HG03520 (cell line): Measurements from ENCODE around the gene WSB2.
A peak's percentile ranks its signal among the peaks of the same experiment; 100 is the strongest.
"Not testable (repeated sequence)": the region's sequence is repeated elsewhere in the genome, so short reads cannot be mapped to it uniquely, and the experiment has no call there.

ENCODE experiments used
- ATAC-seq: cut with Tn5 transposase; IDR thresholded peaks from one replicate; pipeline ENCODE4 v1.9.1; 2021; ENCODE audit warnings: mild to moderate bottlenecking, moderate library complexity; ENCODE audit not compliant: unreplicated experiment

The WSB2 gene

DNA sequence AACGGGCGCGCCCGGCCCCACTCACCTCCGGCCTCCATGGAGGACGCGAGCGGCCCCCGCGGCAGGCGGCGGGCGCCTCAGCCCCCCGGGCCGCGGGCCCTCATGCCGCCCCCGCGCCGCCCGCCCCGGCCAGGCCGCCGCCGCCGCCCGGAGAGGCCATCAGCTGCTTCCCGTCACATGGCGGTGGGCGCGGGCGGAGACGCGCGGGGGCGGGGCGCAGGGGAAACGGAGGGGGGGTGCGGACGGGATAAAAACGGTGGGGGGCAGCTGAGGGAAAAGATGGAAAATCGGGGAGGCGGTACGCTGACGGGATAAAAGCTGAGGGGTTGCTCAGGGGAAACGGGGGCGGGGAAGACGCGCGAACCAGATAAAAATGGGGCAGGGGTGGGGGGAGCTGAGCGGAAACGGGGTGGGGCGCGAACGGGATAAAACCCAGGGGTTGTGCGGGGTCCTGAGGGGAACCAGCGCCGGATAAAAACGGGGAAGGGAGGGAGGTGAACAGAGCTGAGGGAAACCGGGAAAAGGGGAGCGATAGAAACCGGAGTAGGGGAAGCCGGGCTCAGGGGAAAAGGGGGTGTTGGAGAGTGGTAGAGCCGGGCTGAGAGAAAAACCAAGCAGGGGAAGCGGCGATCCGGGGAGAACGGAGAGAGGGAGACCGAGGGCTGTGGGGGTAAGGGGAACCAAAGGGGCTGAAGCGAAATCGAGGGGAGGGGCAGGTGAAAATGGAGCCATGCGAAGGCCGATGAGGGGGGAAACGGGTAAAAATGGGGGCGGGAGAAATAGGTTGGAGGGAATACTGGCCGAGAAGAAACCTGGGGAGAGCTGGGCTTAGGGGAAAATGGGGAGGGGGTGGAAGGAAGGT, at the start of gene WSB2:
Gene WSB2 (minus strand): TSS at position 169 of the 862 bp plus-strand sequence. CDS start 131 bp downstream, at position 38.
- peak; percentile 21 for ATAC-seq

DNA sequence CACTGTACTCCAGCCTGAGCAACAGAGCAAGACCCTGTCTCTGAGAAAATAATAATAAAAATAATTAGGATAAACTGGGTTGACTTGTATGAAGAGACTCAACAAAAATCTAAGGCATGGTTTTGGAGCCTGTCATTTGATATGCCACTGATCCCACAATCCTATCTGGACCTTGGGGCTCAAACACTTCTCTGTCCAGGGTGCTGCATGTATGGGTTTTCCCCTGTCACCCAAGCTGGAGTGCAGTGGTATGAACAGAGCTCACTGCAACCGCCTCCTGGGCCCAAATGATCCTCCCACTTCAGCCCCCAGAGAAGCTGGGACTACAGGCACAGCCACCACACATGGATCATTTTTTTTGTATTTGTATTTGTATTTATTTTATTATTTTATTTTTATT, 48.1 kb upstream of the WSB2 start:
- no peak for ATAC-seq

DNA sequence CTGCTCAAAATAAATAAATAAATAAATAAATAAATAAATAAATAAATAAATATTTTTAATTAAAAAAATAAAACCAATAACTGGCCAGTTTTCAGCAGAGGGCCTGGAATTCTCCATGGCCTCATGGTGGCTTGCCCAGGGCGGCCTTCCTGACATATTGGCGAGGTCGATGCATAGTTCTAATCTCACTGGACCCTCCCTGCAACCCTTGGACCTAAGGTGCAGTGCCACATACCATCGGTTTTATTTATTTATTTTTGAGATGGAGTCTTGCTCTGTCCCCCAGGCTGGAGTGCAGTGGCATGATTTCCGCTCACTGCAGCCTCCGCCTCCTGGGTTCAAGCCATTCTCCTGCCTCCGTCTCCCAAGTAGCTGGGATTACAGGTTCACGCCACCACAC, 46.7 kb upstream of the WSB2 start:
- ATAC-seq, result no peak

DNA sequence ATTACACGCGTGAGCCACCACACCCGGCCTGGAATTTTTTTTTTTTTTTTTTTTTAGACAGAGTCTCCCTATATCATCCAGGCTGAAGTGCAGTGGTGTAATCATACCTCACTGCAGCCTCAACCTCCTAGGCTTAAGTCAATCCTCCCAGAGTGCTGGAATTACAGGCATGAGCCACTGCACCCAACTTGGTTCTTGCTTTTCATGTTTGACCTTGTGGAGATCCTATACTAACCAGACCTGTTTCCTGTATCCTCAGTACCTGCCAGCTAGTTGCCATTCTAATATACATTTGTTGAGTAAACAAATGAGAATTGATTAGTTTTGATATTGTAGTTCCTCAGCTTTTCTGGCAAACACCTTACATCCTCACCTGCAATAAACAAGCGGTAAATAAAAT, 46.0 kb upstream of the WSB2 start:
- ATAC-seq, result no peak

DNA sequence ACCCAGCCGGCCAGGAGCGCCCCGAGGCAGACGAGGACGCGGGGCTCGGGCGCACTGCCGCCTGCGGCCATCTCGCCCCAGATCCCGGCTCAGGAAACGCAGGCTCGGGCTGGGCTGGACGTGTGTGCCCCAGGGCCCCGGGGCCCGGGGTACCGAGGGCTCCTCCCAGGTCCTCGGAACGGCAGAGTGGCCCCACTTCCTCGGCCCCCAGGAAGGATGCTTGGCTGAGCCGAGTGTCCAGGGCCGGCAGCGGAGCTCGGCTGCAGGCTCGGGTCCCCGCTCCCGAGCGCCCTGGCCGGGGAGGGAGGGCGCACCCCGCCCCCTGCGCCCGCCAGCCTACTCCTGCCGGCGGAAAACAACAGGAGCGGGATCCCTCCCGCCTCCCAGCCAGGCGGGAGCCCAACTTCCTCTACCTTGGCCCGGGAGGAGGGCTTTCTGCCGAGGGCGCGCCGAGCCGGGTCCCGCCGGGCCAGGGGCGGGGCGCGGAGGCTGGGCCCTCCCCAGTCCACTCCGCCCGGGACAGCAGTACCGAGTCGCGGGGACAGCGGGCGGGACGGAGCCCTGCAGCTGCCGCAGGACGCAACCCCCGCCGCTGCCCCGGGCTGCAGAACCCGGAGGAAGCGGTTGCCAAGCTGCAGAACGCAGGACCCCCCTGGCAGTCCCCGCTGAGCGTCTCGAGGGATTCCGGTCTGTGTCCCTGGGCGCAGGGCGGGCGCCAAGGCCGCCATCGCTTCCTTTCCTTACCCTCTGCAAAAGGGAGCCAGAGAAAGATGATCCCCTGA, 42.8 kb upstream of the WSB2 start, which contains the start of gene VSIG10:
Gene VSIG10 (minus strand): TSS at position 411 of the 782 bp plus-strand sequence. CDS start 340 bp downstream, at position 71.
- ATAC-seq, result no peak

DNA sequence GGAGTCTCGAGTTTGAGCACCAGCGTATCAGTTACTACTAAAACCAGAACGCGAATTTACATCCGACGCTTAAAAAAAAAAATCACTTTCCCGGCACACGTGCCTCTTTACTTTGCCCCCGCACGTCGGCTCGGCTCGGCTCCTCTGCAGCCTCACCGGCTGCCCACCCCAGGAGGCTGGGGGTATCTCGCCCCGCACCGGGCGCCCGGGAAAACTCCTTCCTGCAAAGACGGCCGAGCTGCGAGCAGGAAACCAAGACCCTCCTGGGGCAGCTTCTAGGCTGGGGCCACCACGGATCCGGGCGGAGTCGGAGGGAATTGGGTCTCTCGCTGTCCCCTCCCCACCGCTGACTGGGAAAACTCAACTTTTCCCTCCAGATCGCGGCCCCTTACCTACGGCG, 42.2 kb upstream of the WSB2 start:
- no peak for ATAC-seq

DNA sequence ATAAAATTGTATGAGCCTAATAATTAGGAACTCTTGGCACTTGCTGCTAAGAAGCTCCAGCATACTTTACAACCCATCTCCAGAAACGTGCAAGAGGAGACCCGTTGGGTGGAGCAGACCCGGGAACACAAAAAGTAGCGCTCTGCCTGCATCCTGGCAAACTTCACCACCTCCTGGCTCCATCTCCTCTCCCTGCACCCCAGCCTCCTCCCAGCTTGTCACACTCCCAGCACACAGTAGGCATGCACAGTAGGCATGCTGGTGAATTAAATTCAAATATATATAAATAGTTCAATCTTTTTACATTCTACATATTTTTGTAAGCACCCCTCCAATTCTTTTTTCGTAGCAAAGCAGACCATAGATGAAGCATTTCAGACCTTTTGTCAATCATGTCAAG, 41.6 kb upstream of the WSB2 start:
- ATAC-seq, result no peak

DNA sequence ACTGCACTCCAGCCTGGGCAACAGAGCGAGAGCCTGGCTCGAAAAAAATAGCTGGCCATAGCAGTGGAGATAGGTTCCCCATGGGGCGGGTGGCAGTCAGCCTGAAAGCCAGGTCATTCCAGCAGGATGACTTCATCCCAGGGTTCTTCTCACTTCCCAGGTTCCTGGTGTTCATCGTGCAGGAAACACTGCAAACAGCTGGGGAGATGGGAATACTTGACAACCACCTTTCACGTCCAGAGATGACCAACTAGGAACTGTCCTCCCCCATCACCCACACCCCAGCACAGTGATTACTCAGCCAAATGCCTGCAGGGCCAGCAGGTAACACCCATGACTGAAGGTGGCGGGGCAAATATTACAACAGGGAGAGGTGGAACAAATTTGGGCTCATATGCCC, 41.1 kb upstream of the WSB2 start:
- no peak for ATAC-seq

DNA sequence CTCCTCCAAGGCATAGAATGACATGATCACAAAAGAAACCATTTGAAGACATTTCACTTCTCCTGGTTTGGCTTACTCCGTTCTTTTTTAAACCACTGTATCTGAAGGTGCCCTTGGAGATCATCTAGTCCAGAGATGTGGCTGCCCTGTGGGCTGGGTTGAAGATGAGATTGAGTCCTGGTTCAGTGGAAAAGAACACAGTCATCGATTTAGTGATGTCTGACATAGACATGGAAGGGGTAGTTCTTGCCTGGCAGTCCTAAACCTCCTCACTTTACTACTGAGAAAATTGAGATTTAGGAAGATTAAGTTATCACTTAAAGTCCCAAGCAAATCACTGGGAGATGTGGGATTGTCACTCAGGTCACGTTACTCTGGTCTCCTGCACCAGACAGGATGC, 40.1 kb upstream of the WSB2 start:
- ATAC-seq, result no peak

DNA sequence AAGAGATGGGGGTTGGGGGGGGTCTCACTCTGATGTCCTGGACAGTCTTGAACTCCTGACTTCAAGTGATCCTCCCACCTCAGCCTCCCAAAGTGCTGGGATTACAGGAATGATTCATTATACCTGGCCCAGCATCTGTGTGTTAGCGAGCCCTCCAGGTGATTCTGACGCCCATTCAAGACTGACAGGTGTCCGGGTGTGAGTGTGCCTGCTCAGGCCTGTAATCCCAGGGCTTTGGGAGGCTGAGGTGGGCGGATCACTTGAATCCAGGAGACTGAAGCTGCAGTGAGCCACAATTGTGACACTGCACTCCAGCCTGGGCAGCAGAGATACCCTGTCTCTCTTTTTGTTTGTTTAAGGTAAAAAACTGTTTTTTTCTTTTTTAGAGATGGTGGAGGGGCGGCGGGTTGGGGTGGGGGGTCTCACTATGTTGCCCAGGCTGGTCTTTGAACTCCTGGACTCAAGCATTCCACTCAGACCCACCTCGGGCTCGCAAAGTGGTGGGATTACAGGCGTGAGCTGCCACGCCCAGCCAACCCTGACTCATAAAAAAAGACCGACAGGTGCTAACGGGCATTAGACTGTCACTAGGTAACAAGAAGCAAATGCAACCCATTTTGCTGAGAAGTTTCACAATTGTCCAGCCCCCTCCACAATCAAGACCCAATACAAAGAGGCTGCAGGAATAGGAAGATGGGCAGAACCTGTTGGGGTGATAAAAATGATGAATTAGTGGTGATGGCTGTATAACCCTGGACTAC, 38.1 kb upstream of the WSB2 start:
- ATAC-seq, result no peak

DNA sequence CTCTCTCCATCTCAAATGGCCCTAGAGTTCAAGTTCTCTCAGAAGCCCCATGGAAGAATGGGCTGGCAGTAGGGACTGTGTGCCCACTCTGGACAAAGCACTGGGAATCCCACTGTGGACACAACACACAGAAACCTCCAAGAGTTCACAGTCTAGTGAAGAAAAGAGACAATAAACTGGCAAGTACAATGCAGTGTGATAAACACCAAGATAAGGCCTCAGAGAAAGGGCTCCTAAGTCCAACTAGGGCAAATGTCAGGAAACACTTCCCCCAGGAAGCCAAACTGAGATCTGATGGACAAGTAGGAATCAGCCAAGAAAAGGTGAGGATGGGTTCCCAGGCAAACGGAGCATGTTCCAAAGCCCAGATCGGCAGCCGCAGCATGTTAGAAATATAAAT, 37.4 kb upstream of the WSB2 start:
- ATAC-seq, result no peak

DNA sequence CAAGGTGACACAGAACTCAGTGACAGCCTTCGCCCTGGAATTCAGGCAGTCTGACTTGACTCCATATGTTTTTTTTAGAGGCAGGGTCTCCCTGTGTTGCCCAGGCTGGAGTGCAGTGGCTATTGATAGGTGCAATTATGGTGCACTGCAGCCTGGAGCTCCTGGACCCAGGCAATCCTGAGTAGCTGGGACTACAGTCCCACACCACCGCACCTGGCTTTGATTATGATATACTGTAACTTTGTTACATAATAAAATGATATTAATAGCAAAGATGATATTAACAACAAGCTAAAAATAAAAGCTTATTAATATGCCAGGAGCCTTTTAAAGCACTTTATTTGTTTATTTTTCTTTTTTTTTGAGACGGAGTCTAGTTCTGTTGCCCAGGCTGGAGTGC, 33.1 kb upstream of the WSB2 start:
- no peak for ATAC-seq

DNA sequence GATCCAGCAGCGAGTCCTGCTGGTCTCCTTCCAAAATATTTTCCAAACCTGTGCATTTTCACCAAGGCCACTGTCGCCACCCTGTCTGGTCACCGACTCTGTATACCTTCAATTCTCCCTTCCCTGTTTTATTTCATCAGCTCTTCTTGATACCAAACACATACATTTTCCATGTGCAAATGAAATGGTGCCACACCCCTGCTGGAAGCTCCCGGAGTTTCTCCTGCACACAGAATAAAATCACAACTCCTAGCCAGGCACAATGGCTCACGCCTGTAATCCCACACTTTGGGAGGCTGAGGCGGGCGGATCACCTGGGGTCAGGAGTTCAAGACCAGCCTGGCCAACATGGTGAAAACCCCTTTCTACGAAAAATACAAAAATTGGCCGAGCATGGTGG, 28.8 kb upstream of the WSB2 start:
- ATAC-seq, result no peak

DNA sequence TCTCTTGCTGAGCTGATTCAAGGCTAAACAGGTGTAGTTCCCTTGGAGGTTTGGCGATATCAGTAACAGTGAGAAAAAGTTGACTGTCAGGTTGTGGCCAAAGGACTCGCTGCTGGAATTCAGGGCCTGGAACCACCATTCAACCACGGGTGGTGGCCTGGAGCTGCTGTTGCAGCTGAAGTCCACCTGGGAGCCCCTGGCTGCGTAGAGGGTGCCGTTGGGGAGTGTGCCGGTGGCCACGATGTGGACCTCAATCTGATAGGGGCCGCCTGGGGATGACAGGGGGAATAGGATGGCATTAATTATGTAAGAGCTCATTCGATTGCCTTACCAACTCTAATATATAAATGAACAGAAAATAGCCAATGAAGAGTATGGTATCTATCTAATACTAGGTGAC, 21.2 kb upstream of the WSB2 start:
- no peak for ATAC-seq

DNA sequence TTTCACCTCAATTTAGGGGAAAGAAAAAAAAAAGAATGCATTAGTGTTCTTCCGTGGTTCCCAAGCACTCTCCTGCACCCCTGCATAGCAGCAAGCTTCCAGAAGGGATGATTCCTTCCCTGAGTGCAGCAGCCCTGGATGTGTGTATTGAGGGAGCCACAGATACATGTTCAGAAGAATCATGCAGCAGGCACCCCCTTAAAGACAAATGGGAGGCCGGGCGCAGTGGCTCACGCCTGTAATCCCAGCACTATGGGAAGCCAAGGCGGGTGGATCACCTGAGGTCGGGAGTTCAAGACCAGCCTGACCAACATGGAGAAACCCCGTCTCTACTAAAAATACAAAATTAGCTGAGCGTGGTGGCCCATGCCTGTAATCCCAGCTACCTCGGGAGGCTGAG, 20.5 kb upstream of the WSB2 start:
- ATAC-seq, result not testable (repeated sequence)

DNA sequence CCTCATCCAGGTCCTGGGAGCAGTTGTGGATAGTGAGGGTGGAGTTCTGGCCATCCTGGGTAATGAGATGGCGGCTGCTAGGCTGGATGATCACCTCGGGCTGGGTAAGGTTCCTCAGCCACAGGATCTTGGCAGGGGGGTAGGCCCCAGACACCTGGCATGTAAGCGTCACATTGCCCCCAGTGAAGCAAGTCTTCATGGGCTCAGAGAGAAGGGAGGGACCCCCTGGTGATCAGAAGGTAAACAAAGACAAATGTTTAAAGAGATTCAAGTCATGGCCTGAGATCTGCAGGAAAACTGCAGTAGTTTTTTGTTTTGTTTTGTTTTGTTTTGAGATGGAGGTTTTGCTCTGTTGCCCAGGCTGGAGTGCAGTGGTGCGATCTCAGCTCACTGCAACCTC, 12.8 kb upstream of the WSB2 start:
- ATAC-seq, result no peak

DNA sequence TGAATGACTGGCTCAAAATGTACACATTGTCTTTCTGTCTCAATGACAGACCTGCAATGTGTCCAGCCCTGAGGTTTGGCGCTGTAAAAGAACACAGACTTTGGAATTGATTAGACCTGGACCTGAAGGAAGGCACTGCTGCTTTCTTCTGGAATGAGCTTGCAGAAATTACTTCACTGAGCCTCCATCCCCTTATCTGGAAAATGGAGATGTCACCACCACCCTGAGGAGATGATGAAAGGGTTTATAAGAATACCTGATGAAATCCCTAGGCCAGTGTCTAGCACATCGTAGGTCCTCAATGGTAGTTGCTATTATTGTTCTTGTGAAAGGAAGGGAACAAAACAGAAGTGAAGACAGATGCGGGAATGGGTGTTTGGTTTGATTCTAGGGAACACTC, 9.7 kb upstream of the WSB2 start:
- ATAC-seq, result no peak

DNA sequence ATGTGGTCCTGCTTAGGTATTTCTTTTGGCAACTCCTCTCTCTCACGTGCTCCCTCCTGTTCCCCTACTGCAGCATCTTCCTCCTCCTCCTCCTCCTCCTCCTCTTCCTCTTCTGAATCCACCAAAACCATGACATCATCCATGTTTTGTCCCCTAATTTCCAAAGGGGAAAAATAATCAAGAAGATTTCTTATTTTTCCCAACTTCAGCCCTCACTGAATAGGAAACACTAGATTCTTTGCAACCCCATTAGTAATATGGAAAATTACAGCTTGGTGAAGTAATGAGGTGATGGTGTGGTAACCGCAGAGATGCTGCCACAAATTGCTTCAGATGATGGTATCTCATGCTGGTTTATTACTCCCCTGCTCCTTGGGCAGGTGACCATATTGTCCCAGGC, 7.5 kb upstream of the WSB2 start:
- no peak for ATAC-seq

DNA sequence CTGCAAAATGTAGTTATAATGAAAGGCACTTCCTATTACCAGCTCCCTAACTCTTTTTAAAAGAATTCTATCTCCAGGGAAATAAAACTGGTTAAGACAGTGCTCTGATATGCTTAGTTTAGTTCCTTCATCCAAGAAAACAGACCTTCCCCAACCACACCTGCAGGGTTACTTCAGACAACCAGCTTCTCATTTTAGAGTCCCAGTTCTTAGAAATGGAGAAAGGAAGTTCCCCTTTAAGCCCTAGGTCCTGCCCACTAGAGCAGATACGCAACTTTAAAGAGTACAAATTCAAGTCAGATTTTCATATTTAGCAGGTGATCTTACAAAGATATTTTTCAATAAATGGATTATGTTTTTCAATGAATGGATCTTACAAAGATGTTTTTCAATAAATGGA, 4.4 kb upstream of the WSB2 start:
- ATAC-seq, result no peak

DNA sequence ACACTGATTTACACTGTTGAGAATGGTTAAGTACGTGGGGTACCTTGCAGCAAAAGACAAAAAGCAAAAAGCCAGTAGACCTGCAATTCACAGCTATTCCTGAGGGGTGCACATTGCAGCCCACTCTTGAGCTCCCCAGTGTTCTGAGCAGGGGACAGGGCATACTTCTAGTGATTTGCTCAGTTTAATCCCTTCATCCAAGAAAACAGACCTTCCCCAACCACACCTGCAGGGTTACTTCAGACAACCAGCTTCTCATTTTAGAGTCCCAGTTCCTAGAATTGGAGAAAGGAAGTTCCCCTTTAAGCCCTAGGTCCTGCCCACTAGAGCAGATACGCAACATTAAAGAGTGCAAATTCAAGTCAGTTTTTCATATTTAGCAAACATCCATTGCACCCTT, 3.6 kb upstream of the WSB2 start:
- no peak for ATAC-seq

DNA sequence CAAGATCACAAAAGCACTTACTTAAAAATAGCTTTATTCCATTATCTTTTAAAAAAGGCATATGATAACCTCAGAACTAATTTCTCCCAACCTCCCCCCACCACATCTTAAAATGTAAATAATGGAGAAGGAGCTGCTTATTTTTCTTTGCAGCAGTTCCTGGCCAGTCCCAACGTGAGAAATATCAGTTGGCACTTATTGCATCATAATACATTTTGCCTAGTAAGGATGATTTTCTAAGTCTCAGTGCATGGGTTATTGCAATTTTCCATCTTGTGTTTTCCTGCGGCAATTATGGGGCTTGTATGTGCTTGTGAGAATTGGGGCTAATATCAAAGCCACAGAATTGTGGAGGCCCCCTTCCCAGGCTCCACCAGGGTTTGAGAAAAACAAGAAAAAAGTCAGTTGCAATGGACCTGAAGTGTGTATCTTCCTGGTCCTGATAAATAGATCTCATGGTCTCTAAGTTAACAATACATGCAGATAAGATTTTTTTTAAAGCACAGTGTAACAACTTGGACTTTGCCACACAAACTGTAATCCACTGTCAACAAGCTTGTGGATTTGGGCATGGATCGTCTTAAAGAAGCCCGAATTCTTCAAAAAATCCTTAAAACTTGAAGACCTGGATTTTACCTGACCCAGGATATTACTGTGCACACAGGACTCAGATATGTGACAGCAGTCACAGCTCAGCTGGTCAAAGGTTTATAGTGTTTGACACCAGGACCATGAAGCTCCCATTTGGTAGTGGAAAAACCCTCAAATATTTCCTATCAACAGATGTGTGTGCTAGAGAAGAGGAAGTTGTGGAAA, 2.8 kb upstream of the WSB2 start:
- no peak for ATAC-seq
